Lower lobe of right lung (tissue), 2 donors: ENCODE measurements around the gene MELTF. TPM values are rescaled to one million over a fixed set of nuclear protein-coding genes. Genes with fewer than 3 reads are reported as not detected.

Experiments
- ATAC-seq, 2 donors: fragments of 200-7000 bp; cut with Tn5 transposase; one replicate each; pipeline ENCODE4 v1.9.1; 2020 to 2022; ENCODE audit warnings: mild to moderate bottlenecking in 2 of 2, moderate library complexity in 2 of 2
- DNase-seq: peaks from one replicate; pipeline ENCODE4 v3.0.0-alpha.2; 2020
- H3K27ac ChIP-seq: fragments of 200-600 bp; one replicate; pipeline ENCODE4 v1.8.0; 2022
- H3K27me3 ChIP-seq: fragments of 200-600 bp; one replicate; pipeline ENCODE4 v1.8.0; 2022; ENCODE audit warnings: low read depth
- H3K36me3 ChIP-seq: fragments of 200-600 bp; one replicate; pipeline ENCODE4 v1.8.0; 2022; ENCODE audit warnings: mild to moderate bottlenecking
- H3K4me1 ChIP-seq: fragments of 200-600 bp; one replicate; pipeline ENCODE4 v1.8.0; 2022
- H3K4me3 ChIP-seq: fragments of 200-600 bp; one replicate; pipeline ENCODE4 v1.8.0; 2022; ENCODE audit warnings: mild to moderate bottlenecking
- H3K9me3 ChIP-seq: fragments of 200-600 bp; one replicate; pipeline ENCODE4 v1.8.0; 2022
- intact Hi-C: fragments of 100-400 bp; cut with DNase I; formaldehyde crosslinking; loops from one replicate; pipeline ENCODE4 v1.11.0; 2022
- total RNA-seq: library from RNA; stranded (reverse); fragmentation: NEBNext Ultra II Directional; extraction: Animal tissue kit (Norgen Biotek cat#: 25700); gene quantifications from one replicate; pipeline ENCODE4 v1.2.1, GENCODE V29; 2021
- TF ChIP-seq, protein P1 (sequence below): fragments of 200-600 bp; IDR thresholded peaks from one replicate; pipeline ENCODE4 v1.8.0; 2022; ENCODE audit warnings: antibody characterized with exemption, mild to moderate bottlenecking
- donor health status: DM: no; HTN: yes; CAD: no; lungs with severe emphysema.

Gene MELTF
- total RNA-seq, 1 donor from 2014 or later = 5.2 TPM

DNA sequence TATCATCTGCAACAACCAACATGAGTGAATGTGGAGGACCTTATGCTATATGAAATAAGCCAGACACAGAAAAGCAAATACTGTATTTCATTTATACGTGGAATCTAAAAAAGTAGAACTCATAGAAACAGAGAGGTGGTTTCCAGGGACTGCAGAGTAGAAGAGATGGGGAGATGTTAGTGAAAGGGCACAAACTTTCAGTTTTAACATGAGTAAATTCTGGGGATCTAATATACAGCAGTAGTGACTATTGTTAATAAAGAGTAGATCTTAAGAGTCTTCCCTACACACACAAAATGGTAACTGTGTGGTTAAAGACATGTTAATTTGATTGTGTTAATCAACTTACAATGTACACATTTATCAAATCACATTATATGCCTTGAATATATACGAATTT, 20.9 kb upstream of the MELTF start:
- peaks cover 67% of the 10 kb centered on the region for H3K36me3 ChIP-seq
- no peaks in the 10 kb centered on the region for H3K27me3 ChIP-seq
- H3K27ac ChIP-seq = no peak overlapping the region
- DNase-seq (no peak), ATAC-seq (no peak)
- no peaks in the 10 kb centered on the region for H3K9me3 ChIP-seq
- H3K4me3 ChIP-seq = no peak overlapping the region
- intact Hi-C loops = no loop called here
- no peaks in the 10 kb centered on the region for H3K4me1 ChIP-seq
- TF ChIP-seq, protein P1, sequence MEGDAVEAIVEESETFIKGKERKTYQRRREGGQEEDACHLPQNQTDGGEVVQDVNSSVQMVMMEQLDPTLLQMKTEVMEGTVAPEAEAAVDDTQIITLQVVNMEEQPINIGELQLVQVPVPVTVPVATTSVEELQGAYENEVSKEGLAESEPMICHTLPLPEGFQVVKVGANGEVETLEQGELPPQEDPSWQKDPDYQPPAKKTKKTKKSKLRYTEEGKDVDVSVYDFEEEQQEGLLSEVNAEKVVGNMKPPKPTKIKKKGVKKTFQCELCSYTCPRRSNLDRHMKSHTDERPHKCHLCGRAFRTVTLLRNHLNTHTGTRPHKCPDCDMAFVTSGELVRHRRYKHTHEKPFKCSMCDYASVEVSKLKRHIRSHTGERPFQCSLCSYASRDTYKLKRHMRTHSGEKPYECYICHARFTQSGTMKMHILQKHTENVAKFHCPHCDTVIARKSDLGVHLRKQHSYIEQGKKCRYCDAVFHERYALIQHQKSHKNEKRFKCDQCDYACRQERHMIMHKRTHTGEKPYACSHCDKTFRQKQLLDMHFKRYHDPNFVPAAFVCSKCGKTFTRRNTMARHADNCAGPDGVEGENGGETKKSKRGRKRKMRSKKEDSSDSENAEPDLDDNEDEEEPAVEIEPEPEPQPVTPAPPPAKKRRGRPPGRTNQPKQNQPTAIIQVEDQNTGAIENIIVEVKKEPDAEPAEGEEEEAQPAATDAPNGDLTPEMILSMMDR = no peak

DNA sequence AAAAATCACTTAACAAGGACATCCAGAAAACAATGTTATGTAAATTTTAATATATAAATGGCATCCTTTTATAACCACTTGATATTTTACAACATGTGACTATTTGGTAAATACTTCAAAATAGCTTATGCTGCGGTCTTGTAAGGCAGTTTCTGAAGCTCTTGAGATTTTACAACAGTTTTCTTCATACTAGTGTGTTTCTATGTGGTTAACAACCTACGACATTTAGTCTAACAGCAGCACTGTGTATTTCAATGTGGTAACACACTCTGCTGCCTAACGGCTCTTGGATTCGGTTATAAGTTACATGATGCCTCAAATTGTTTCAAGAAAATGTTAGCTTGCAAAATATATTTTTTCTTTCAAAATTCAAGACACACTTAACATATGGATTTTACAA, 12.9 kb upstream of the MELTF start:
- TF ChIP-seq, protein P1 = no peak
- Histone ChIP-seq H3K36me3 (peaks cover 34% of the 10 kb centered on the region), H3K4me1 (no peaks in the 10 kb centered on the region), H3K9me3 (no peaks in the 10 kb centered on the region), H3K27me3 (no peaks in the 10 kb centered on the region), H3K27ac (no peak overlapping the region), H3K4me3 (no peak overlapping the region)
- ATAC-seq (peak; percentile 45 to 64), DNase-seq (no peak)
- intact Hi-C loops = no loop called here

DNA sequence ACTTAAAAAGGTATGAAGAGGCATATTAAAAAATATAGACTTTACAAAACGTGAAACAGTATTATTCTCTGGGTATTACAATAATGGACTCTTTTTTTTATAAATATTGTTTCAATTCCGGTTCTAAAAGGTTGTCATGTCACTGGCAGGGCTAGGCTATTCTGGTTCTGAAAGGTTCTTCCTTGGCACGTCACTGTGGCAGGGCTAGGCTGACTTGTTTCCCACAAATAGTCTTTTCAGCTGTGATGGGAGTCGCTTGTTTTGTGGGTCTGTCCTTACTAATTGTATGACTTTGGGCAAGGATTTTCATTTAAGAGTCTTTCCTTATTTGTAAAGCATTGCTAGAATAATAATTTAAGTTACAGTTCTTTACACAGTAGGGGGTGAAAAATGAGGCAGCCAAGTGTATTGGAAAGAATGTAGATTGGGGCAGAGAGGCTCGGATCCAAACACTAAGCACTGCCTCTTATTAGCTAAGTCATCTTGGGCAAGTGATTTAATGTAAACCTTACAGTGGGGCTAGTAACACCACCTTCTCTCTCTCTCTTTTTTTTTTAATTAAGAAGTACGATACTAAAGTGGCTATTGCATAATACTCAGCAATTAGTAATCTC, 12.4 kb upstream of the MELTF start:
- Histone ChIP-seq H3K27ac (no peak overlapping the region), H3K4me1 (no peaks in the 10 kb centered on the region), H3K36me3 (peaks cover 34% of the 10 kb centered on the region), H3K4me3 (no peak overlapping the region), H3K9me3 (no peaks in the 10 kb centered on the region), H3K27me3 (no peaks in the 10 kb centered on the region)
- peak in 1 of 2 donors; percentile 45 for ATAC-seq
- DNase-seq = no peak
- intact Hi-C loops = no loop called here
- TF ChIP-seq, protein P1 = no peak

DNA sequence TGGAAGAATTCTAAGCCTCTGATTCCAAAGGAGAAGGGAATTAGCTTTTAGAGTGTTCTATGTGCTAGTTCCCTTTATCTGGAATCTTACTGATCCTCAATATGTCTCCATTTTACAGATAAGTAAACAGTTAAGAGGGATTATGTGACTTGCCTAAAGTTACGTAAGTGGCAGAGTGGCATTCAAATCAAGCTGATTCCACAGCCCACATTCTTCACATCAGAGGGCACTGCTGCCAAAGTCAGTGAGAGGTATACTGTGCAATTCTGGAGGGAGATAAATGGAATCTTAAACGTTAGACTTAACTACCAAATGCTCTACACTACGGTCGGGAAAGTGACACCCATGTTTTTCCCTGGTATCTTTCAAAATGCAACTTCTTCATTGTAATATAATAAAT, 11.0 kb upstream of the MELTF start:
- Histone ChIP-seq H3K9me3 (no peaks in the 10 kb centered on the region), H3K4me3 (no peak overlapping the region), H3K4me1 (peaks cover 7% of the 10 kb centered on the region), H3K27ac (no peak overlapping the region), H3K36me3 (peaks cover 22% of the 10 kb centered on the region), H3K27me3 (no peaks in the 10 kb centered on the region)
- no peak for DNase-seq
- TF ChIP-seq, protein P1 = no peak
- intact Hi-C loops = no loop called here
- ATAC-seq = peak in 1 of 2 donors; percentile 36

DNA sequence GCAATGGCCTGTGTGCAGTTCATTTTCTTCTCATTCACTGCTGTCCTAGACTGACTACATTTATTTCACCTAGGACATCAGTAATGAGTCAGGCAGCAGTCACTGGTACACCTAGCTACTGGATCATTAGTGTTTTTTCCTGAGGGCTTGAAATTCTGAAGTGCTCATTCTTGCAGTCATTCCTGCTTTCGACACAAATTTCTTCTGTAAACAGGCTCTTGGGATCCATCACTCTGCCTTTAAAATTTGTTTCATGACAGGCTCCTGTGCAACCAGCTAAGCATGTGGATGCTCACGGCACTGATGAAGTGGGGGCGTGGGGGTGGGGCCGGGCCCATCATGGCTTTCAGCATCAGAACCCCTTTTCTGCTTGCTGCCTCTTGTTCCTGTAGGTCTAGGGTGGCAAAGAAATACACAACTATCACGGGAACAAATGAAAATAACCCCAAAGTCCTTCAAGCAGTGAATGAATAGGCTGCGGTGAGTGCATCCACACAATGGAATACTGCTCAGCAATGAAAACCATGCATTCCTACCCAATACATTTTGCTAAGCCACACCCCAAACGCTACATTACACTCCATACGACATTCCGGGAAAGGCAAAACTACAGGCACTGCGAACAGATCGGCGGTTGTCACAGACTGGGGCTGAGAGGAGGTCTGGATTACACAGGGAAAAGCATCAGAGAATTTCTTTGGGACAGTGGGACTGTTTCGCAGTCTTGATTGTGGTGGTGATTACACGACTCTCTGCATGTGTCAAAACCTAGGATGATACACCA, 9.3 kb upstream of the MELTF start:
- ATAC-seq (no peak), DNase-seq (no peak)
- intact Hi-C loops = no loop called here
- no peaks in the 10 kb centered on the region for H3K27me3 ChIP-seq
- no peaks in the 10 kb centered on the region for H3K9me3 ChIP-seq
- H3K27ac ChIP-seq = no peak overlapping the region
- H3K4me1 ChIP-seq = peaks cover 7% of the 10 kb centered on the region
- TF ChIP-seq, protein P1 = no peak
- peaks cover 5% of the 10 kb centered on the region for H3K36me3 ChIP-seq
- no peak overlapping the region for H3K4me3 ChIP-seq
